GM19035 (cell line): ENCODE measurements around the gene BTNL2.
"Not testable (repeated sequence)": the region's sequence is repeated elsewhere in the genome, so short reads cannot be mapped to it uniquely, and the experiment has no call there.

Experiments used
- ATAC-seq: cut with Tn5 transposase; IDR thresholded peaks from one replicate; pipeline ENCODE4 v1.9.1; 2021; ENCODE audit not compliant: unreplicated experiment

Gene BTNL2

DNA sequence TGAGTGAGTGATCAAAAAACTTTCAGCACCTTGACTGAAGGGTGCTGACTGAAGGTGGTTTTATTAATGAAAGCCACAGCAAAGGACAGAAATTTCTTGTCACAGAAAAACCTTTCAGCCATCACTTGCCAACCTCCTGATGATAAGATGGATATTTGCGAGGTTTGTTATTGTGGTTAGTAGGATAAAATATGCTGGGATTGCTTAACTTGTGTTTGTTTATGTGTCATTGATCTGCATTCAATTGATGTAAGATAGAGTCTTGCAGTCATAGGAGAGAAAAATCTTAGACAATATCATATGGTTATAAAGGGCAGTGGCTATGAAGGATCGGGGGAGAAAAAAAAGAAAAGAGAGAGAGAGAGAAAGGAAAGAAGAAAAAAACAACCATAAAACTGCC, 36.5 kb downstream of the BTNL2 start:
- no peak for ATAC-seq

DNA sequence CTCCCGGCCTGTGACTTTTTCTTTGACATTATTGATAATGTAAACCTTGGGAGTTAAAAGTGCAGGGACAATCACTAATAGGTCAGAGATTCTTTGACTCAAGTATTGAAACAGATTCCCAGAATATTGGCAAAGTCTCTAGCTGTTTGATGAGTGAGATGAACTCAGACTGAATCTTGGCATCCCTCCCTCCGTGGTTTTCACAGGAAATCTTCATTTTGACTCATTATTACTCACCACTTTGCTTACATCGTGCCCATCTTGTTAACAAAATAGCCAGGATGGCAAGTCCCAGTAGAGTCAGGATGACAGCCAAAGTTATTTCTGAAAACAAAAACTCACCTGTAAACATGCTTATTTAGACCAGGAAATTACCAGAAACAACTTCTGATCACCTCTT, 37.3 kb downstream of the BTNL2 start:
- ATAC-seq = no peak

DNA sequence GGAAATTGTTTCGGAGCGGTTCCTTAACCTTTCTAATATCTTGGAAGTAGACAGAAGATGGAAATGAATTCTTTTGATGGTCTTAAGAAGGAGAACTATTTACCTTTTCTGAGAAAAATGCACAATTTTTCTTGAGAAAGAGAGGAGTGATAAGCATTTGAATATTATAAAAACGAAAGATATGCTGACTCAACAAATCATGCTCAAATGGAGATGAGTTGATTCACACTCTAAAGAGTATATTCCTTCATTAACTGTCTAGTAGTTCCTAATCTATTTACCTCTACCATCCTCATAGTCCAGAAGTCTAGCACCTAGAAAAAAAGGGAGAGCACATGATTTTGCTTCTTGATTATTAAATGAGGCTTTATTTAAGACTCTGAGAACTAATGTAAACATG, 39.3 kb downstream of the BTNL2 start:
- no peak for ATAC-seq

DNA sequence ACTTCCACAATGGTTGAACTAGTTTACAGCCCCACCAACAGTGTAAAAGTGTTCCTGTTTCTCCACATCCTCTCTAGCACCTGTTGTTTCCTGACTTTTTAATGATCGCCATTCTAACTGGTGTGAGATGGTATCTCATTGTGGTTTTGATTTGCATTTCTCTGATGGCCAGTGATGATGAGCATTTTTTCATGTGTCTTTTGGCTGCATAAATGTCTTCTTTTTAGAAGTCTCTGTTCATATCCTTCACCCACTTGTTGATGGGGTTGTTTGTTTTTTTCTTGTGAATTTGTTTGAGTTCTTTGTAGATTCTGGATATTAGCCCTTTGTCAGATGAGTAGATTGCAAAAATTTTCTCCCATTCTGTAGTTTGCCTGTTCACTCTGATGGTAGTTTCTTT, 47.8 kb downstream of the BTNL2 start:
- not testable (repeated sequence) for ATAC-seq

DNA sequence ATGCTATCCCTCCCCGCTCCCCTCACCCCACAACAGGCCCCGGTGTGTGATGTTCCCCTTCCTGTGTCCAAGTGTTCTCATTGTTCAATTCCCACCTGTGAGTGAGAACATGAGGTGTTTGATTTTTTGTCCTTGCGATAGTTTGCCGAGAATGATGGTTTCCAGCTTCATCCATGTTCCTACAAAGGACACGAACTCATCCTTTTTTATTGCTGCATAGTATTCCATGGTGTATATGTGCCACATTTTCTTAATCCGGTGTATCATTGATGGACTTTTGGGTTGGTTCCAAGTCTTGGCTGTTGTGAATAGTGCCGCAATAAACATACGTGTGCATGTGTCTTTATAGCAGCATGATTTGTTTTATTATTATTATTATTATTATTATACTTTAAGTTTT, 48.4 kb downstream of the BTNL2 start:
- ATAC-seq = not testable (repeated sequence)

DNA sequence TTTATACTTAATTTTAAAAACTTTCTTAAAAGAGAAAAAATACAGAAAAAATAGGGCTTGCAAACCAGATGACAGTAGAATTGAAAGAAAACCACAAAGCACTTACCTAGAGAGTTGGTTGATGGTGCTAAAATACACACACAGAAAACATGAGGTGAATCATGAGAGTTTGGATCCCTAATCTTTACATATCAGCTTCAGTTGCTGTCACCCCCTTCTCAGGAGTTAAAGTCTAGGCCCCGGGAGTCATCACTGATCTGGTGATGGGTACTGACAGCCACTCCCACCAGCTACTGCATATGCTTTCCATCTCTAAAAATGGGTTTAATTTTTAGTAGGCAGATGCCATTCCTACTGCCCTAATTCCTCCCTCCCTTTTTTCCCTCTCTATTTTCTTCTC, 52.0 kb downstream of the BTNL2 start:
- no peak for ATAC-seq

DNA sequence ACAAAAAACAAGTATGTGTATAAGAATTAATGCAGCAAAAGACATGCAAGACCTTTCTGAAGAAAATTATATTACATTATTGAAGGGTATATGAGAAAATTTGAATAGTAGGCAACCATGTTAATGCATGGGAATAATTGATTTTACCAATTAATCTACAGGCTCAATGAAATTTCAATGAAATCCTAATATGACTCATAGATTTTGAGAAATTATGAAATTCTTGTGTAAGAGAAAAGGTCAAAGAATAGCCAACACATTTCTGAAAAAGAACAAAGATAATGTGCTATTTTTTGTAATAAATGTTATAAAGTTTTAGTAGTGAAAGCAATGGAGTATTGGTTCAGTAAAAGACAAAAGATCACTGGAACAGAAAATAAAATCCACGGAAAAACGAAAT, 53.6 kb downstream of the BTNL2 start:
- ATAC-seq = no peak
